ENCODE measurements around the gene DHCR7.

DHCR7 gene

DNA sequence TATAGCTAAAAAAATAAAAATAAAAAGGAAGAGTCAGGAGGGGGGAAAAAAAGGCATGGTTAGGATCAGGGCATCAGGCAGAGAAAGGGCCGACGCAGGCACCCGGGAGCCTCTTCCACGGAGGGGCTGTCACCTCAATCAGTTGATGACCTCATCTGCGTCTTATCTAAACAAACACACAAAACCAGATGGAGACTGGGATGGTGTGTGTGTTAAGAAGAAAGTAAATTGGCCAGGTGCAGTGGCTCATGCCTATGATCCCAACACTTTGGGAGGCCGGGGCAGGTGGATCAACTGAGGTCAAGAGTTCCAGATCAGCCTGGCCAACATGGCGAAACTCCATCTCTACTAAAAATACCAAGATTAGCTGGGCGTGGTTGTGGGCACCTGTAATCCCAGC is 63.6 kb downstream of the DHCR7 start:
- no peak for DNase-seq (ENCODE audit: low read depth, low spot score)
- no peak for TF ChIP-seq YY1 (IDR thresholded peaks at IDR 0.05; ENCODE audit: insufficient read depth, insufficient read length)
- TF ChIP-seq SUZ12 (IDR thresholded peaks at IDR 0.05; ENCODE audit: extremely low read depth, insufficient read depth, insufficient read length) = no peak
- no peak for TF ChIP-seq ZNF274 (IDR thresholded peaks at IDR 0.05; ENCODE audit: low read depth, low read length)
- no peaks in the 10 kb centered on the region for H3K4me1 ChIP-seq (ENCODE audit: insufficient read depth, insufficient read length)
- H3K9me3 ChIP-seq (ENCODE audit: insufficient read depth, low read length) = peaks cover 17% of the 10 kb centered on the region; the same call in 1 of the 2 replicates
- H3K27me3 ChIP-seq (ENCODE audit: insufficient read depth, insufficient read length) = peaks cover 6% of the 10 kb centered on the region
- no peak overlapping the region for H3K9ac ChIP-seq (ENCODE audit: insufficient read length, low read depth)
- no peak overlapping the region for H3K4me3 ChIP-seq (ENCODE audit: insufficient read length, low read depth)
- no peaks in the 10 kb centered on the region for H3K36me3 ChIP-seq (ENCODE audit: insufficient read depth, insufficient read length, low read length)
